H1 (cell line): ENCODE measurements around the gene BACE2. TPM values are rescaled to one million over a fixed set of nuclear protein-coding genes. Genes with fewer than 3 reads are reported as not detected.

Source experiments
- POU5F1 ChIP-seq: IDR thresholded peaks from 2 replicates; pipeline ENCODE4 v1.6.1; 2011; ENCODE audit warnings: low read depth, mild to moderate bottlenecking, low read length, moderate library complexity
- polyA plus RNA-seq, 7 experiments: library from polyadenylated mRNA; depleted of rRNA in 3 of 7; stranded (reverse) in 5 of 7; unstranded in 2 of 7; fragments of >200 nt in 5 of 7; fragments of 200-250 nt in 2 of 7; gene quantifications; 1 replicate in 5 of 7; 2 replicates in 1 of 7; 4 replicates in 1 of 7; pipeline versions ENCODE4 v1.2.1 to v1.2.3, GENCODE V29; 2011 to 2013; ENCODE audit warnings: missing spikeins in 2 of 7, mixed read lengths in 2 of 7
- total RNA-seq: library from RNA; stranded (reverse); fragmentation: NEBNext Ultra II Directional; extraction: Animal tissue kit (Norgen Biotek cat#: 25700); gene quantifications from 2 replicates; pipeline ENCODE4 v1.2.1, GENCODE V29; 2021

BACE2 gene
- total and polyA plus RNA-seq, 2 of the 8 experiments (the other 6 are each of a cell fraction or from before 2014, with no cell fraction given) = 8.1 to 10.9 TPM

DNA sequence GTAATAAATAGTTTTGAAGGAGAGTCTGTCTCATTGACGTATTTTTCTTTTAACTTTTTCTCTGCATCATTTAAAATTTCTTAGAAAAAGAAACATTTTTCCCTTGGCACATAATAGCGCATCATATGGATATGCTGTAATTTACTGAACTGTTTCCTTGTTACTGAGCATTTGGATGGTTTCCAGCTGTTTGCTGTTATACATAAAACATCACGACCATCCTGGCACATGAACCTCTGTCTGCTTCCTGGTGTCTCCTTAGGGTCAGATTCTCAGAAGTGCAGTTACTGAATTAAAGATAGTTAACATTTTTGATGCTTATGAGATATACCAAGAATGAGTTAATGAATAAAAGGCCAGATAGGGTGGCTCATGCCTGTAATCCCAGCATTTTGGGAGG, 67.2 kb downstream of the BACE2 start (continued):
- TF ChIP-seq POU5F1 = no peak
- TF ChIP-seq, all 59 proteins: peak for 0
